ENCODE results near the gene COPG2.
A peak's percentile ranks its signal among the peaks of the same experiment; 100 is the strongest.
"Not testable (repeated sequence)": the region's sequence is repeated elsewhere in the genome, so short reads cannot be mapped to it uniquely, and the experiment has no call there.

COPG2 gene

DNA sequence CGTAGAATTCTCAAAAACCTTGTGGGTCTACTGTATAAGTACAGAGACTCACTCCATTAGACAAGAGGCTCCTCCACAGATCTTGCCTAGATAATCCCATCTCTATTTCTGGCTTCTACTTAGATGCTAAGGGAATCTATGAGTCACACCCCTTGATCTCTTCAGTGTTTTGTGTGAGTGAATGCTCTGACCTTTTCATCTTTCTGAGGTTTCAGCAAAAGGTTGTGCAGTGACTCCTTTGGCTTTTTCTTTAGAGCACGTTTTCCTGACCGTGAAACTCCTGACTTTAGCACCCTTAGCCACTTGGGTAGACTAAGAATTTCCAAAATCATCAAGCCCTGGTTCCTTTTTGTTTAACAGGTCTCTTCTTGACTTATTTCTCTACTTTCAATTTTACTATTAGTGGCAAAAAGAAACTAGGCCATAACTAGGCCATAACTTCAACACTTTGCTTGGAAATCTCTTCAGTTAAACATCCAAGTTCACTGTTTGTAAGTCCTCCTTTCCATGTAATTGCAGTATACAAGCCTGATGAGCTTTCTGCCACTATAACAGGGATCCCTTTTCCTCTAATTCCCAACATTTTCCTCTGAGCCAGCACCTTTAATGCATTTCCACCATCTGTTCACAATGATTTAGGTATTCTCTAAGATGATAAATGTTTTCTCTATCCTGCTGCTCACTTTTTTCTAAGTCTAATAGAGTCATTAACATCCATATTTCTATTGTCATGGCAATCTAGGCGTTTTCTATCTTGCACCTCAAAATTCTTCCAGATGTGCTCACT, 19.4 kb downstream of the COPG2 start:
- peak; percentile 32 for DNase-seq (ENCODE audit: low read depth)

DNA sequence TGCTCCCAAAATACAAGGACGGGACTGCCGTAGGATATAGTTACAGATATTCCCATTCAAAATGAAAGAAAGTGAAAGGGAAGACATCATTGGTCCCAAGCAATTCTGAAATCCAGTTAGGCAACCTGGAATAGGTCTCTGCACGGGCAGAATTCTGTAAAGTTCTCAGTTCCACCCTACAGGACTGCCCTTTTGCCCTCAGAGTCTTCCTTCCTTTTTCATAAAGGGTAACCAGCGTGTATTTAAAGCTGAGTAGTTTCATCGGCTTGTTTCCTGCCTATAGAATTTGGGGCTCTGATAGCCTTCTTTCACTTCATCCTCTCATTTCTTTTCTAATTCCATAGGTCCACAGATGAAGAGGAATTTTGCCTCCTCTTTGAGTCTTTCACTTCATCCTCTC, 20.0 kb downstream of the COPG2 start:
- no peak for DNase-seq (ENCODE audit: low read depth)

DNA sequence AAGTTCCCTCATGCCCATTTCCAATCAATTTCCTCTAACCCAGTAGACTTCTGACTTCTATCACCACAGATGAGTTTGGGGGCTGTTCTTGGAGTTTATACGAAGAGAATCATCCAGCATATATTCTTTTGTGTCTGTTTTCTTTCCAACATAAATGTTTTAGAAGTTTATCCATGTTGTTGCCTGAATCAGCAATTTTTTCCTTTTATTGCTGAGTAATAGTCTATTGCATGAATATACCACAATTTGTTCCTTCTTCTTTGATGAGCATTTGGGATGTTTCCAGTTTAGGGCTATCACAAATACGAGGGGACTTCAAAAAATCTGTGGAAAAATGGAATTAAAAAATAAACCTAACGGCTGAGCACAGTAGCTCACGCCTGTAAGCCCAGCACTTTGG, 26.2 kb downstream of the COPG2 start:
- no peak for DNase-seq (ENCODE audit: low read depth)

DNA sequence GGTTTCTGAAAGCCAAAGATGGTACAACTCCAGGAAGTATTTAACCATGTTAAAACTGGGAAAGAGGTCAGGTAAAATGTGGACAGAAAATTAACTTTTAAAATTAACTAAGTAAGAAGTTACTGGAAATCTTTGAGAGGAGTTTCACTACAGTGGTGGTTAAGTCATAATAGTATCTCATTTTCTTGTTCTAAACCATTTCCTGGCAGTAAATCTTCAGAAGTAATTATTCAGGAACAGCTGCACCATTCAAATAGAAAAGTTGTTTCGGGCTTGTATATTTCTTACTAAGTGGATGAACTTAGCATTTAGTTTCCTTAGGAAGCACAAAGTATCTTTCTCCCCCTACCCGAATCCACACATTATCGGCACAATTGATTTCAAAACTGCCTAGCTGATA, 27.1 kb downstream of the COPG2 start:
- DNase-seq (ENCODE audit: low read depth) = no peak

DNA sequence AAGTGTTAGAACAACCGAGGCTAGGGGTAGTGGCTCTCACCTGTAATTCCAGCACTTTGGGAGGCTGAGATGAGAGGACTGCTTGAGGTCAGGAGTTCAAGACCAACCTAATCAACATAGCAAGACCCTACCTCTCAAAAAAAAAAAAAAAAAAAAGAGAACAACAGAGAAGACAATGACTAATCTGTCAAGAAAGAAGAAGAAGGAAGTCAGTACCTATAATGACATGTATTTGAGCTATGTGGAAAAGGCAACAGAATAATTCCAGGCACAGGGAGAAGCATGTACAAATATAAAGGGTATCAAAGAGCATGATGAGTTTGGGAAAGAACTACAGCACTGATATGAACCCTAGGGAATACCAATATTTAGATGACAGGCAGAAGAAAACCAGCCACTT, 27.5 kb downstream of the COPG2 start:
- no peak for DNase-seq (ENCODE audit: low read depth)

DNA sequence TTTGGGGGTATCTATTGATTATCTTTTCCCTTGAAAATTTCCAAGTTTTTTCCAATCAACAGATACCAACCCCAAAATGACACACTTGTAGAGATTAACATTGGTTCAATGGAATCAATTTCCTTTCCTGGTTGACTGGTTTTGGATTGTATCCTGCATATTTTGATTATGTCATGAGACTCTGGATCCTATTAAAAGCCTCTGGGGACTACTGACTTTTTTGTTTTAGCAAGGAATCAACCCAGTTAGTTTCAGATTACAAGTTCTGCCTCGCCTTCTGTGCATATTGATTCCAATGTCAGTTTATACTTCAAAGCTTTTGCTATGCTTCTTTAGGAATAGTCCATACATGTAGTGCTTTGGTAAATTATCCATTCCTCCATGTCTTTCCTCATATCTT, 29.2 kb downstream of the COPG2 start:
- peak; percentile 2 for DNase-seq (ENCODE audit: low read depth)

DNA sequence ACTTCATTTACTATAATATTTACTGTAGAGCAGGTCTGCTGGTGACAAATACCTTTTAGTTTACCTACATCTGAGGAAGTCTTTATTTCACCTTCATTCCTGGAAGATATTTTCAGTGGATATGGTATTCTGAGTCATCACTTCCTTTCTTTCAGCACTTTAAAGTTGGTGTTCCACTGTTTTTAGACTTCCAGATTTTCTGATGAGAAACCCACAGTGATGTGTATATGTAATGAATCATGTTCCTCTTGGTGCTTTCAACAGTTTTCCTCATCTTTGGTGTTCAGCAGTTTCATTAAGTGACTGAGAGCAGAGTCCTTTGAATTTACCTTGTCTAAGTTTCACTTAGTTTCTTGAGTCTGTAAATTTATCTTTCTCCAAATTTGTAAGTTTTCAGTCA, 36.4 kb downstream of the COPG2 start:
- no peak for DNase-seq (ENCODE audit: low read depth)

DNA sequence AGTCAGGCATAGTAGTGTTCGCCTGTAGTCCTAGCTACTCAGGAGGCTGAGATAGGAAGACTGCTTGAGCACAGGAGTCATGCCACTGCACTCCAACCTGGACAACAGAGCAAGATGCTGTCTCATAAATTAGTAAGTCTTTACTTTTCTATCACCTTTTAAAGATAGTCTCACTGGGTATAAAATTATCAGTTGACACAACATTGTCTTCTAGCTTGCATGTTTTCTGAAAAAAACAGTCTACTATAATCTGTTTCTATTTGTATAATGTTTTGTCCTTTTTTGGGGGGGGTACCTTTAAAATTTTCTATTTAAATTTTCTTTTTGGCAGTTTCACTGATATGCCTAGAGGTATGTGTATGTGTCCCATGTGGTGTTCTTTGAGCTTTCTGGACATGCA, 39.6 kb downstream of the COPG2 start:
- DNase-seq (ENCODE audit: low read depth) = no peak

DNA sequence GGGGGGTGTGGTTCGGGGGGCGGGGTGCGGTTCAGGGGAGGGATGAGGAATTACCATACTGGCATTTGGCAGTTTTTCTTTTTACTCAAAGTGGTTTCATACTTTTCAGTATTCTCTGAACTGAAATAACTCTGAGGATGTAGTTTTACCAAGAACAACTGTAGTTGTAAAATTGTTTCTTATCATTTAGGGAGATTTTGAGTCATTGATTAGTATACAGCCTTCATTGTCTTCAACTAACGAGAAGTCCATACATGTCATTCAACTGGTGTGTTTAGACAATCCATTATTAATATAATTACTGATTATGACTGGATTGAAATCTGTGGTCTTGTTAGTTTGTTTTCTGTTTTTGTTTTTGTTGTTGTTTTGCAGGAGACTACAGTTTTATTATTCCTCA, 40.8 kb downstream of the COPG2 start:
- no peak for DNase-seq (ENCODE audit: low read depth)

DNA sequence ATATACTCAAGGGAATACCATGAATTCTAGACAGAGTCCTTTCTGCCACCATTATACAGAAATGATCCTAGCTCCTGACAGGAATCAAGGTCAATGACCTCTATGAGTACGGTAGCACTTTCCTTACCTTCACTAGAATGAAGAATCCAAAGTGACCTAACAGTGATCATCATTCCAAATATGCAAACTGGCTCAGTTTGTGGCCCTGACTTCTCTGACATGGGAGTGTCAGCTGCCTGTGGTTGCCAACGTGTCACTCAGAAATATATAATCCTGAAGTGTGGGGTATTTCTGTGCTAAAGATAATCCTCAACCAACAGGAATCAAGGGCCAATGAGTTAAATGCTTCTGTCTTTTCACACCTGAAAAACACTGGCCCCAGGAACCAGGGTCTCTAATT, 45.7 kb downstream of the COPG2 start:
- DNase-seq (ENCODE audit: low read depth) = no peak

DNA sequence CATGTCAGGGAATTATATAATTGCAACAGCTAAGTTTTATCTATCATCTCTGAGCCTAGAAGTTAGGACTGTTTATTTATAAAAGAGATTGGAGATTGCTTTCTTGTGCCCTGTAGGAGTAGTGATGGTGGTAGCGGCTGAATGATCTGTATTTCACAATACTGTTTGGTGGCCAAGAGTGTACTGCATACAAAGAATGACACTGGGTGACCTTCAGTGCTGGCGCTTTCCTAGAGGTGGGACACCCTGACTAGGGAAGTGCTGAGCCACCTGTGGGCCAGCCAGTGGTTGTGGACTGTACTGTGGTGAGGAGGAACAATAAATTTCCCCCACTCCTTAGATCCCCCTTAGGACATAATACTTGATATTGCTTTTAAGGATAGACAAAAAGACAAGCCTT, 53.0 kb downstream of the COPG2 start:
- DNase-seq (ENCODE audit: low read depth) = no peak

DNA sequence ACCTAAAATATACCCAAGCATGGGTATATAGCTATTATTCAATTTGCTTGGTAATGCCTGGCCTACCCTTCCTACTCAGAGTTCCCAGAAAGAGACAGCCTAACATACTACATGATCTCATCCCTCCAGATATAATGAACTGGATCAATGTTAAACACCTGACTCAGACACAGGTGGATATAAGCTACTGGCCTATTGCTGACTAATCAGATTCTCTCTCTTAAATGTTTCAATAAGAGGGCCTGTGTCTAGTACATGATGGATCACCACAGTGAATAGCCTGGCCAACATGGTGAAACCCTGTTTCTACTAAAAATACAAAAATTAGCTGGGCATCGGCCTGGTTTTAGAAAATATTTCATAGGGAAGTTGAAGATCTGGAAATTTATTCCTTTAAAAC, 54.1 kb downstream of the COPG2 start:
- DNase-seq (ENCODE audit: low read depth) = no peak

DNA sequence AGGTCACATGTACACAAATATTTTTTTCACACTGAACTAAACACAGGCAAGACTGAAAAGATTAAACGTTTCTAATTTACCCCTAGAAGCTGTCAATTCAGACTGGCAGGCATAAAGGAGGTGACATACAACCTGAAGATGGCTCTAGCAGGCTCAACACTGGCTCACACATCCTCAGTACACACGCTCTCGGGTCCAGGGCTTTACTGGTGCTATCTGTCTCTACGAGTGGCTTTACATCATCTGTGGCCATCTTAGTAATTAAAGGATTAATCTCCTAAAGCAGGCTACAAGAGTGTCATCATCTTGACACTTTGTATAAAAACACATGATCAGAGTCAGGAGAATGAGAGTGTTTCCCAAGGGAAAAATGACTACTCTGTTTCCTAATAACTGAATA, 57.3 kb downstream of the COPG2 start:
- DNase-seq (ENCODE audit: low read depth) = no peak

DNA sequence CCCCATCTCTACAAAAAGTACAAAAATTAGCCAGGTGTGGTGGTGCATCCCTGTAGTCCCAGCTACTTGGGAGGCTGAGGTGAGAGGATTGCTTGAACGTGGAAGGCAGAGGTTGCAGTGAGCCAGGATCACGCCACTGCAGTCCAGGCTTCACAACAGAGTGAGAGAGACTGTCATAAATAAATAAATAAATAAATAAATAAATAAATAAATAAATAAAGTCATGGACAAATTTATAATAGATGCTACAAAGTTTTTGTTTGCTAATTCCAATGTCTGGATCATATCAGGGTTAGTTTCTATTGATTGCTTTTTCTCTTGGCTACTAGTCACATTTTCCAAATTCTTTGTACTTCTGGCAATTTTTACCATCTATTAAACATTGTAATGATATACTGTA, 61.5 kb downstream of the COPG2 start:
- DNase-seq (ENCODE audit: low read depth) = not testable (repeated sequence)

DNA sequence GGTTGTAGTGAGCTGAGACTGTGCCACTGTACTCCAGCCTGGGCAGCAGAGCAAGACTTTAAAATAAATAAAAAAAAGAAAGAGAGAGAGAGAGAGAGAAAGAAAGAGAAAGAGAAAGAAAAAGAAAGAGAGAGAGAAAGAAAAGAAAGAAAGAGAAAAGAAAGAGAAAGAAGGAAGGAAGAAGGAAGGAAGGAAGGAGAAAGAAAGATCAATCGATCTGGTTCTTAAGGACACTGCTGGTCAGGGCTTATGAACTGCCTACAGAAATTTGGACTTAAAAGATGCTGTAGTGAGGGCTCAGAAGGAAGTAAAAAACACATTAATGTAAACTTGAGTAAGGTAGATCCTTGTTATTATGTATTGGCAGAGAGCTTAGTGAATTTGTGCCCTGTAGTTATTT, 62.4 kb downstream of the COPG2 start:
- DNase-seq (ENCODE audit: low read depth) = no peak

DNA sequence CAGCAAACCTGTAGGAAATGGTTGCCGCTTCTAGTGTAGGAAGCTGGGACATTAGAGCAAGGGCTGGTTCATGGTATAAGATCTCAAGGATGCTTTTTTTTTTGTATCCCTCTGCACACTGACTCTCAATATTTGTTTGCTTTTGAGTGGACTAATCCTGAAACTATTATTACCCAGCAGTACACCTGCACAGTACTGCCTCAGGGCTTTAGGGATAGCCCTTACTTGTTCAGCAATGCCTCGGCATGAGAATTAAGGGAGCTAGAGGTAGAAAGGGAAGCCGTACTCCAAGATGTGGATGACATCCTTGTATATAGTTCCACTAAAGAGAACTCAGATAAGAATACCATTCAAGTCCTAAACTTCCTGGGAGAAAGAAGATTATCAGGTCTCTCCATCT, 70.5 kb downstream of the COPG2 start:
- no peak for DNase-seq (ENCODE audit: low read depth)

DNA sequence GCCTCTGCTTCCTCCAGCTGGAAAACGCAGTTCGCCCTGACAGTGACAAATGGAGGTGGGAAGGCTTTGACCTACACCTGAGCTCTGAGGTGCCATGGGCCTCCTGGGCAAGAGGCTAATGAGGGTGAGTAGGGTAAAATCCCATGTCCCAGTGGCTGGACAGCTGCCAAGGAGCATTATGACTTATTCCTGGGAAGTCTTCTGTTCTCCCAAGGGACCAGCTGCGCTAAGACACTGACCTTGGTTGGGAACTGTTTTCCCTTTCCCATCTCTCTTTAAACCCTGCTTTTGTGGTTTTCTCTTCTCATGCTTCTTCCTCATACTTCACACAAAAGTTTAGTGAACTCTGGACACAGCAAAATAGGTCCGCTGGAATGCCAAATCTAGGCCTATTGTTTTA, 72.6 kb downstream of the COPG2 start:
- no peak for DNase-seq (ENCODE audit: low read depth)

DNA sequence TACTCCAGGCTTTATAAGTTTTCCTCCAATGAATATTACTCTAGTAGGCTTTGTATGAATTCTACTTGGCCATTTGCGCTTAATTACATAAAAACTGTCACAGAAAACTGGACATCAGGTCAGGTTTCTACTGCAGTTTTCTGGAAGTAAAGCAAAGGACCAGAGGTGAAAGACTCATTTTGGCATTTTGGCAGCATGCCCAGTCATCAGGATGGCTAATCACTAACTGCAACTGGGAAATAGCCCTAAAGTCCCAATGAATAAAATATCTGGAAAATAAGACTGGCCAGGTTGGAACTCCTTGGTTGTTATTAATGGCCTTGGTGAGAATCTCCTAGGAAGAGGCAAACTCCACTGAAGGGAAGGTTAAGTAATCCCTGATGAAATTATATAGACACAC, 75.5 kb downstream of the COPG2 start:
- no peak for DNase-seq (ENCODE audit: low read depth)

DNA sequence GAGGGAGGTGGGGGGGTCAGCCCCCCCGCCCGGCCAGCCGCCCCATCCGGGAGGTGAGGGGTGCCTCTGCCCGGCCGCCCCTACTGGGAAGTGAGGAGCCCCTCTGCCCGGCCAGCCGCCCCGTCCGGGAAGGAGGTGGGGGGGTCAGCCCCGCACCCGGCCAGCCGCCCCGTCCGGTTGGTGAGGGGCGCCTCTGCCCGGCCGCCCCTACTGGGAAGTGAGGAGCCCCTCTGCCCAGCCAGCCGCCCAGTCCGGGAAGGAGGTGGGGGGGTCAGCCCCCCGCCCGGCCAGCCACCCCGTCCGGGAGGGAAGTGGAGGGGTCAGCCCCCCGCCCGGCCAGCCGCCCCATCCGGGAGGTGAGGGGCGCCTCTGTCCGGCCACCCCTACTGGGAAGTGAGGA, 77.1 kb downstream of the COPG2 start:
- DNase-seq (ENCODE audit: low read depth) = not testable (repeated sequence)

DNA sequence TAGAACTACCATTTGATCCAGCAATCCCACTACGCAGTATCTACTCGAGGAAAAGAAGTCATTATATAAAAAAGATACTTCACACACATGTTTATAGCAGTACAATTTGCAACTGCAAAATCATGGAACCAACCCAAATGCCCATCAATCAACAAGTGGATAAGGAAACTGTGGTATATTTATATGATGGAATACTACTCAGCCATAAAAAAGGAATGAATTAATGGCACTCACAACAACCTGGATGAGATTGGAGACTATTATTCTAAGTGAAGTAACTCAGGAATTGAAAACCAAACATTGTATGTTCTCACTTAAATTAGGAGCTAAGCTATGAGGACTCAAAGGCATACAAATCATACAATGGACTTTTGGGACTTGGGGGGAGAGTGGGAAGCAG, 82.6 kb downstream of the COPG2 start:
- not testable (repeated sequence) for DNase-seq (ENCODE audit: low read depth)

DNA sequence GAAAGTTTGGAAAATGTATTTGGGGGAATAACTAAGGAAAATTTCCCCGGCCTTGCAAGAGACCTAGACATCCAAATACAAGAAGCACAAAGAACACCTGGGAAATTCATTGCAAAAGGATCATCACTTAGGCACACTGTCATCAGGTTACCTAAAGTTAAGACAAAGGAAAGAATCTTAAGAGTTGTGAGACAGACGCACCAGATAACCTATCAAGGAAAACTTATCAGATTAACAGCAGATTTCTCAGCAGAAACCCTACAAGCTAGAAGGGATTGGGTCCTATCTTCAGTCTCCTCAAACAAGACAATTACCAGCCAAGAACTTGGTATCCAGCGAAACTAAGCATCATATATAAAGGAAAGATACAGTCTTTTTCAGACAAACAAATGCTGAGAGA, 93.4 kb downstream of the COPG2 start:
- not testable (repeated sequence) for DNase-seq (ENCODE audit: low read depth)

DNA sequence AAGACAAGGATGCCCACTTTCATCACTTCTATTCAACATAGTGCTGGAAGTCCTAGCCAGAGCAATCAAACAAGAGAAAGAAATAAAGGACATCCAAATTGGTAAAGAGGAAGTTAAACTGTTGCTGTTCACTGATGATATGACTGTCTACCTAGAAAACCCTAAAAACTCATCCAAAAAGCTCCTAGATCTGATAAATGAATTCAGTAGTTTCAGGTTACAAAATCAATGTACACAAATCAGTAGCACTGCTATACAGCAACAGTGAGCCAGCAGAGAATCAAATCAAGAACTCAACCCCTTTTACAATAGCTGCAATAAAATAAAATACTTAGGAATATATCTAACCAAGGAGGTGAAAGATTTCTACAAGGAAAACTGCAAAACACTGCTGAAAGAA, 98.4 kb downstream of the COPG2 start:
- not testable (repeated sequence) for DNase-seq (ENCODE audit: low read depth)

DNA sequence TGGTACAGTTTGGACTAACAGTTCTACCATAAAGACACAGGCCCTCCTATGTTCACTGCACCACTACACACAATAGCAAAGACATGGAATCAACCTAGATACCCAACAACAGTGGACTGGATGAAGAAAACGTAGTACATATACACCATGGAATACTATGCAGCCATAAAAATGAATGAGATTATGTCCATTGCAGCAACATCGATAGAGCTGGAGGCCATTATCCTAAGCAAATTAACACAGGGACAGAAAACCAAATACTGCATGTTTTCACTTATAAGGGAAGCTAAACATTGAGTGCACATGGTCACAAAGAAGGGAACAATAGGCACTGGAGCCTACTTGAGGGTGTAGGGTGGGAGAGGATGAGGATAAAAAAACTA, 101.7 kb downstream of the COPG2 start:
- DNase-seq (ENCODE audit: low read depth) = no peak

DNA sequence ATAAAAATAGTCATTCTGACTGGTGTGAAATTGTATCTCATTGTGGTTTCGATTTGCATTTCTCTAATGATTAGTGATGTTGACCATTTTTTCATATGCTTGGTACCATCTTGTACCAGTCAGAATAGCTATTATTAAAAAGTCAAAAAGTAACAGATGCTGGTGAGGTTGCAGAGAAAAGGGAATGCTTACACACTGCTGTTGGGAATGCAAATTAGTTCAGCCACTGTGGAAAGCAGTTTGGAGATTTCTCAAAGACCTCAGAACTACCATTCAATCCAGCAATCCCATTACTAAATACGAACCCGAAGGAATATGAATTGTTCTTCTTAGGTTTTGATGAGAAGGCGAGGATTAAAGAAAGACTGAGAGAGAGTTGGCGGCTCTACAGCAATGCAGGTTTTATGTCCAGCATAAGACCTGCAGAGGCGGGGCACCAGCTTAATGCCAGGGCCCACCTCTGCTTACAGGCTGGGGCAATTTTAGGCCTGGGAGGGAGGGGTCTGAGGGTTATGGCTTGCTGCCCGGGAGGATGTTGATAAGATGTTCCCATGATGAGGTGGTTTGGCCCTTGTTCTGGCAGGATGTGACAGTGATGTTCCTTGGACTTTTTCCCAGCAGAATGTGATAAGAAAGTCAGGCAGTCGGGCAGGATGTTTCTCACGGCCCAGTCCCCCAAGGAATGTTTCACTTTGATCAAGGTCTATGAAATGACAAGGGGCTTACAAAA, 102.2 kb downstream of the COPG2 start:
- no peak for DNase-seq (ENCODE audit: low read depth)
